K562 (cell line): ENCODE results near the gene ZNF763.
"Not testable (repeated sequence)": the region's sequence is repeated elsewhere in the genome, so short reads cannot be mapped to it uniquely, and the experiment has no call there.

ENCODE experiments used
- ARHGAP35 ChIP-seq: fragments of 450-650 bp; IDR thresholded peaks from 2 replicates; pipeline ENCODE4 v1.6.1; 2018; ENCODE audit not compliant: partially characterized antibody
- BHLHE40 ChIP-seq: IDR thresholded peaks from 2 replicates; pipeline ENCODE4 v1.6.1; 2011; ENCODE audit warnings: low read length, improper control_type of control experiment
- COPS2 ChIP-seq: fragments of 450-650 bp; conservative IDR thresholded peaks from 2 replicates; pipeline ENCODE4 v1.6.1; 2016; ENCODE audit warnings: mild to moderate bottlenecking, moderate library complexity
- FOXK1 ChIP-seq: sonication (generic); formaldehyde crosslinking; IDR thresholded peaks from 2 replicates; pipeline ENCODE4 v1.8.0; 2022; ENCODE audit warnings: missing genetic modification reagents, mild to moderate bottlenecking, borderline replicate concordance
- KDM5B ChIP-seq: fragments of 200-600 bp; sonication (generic); IDR thresholded peaks from 2 replicates; pipeline ENCODE4 v1.6.1; 2012; ENCODE audit warnings: low read depth, mild to moderate bottlenecking, moderate library complexity, low read length, control low read depth, inconsistent platforms; ENCODE audit not compliant: insufficient replicate concordance
- POLR3A ChIP-seq: IDR thresholded peaks from 2 replicates; pipeline ENCODE4 v1.6.1; 2011; ENCODE audit warnings: borderline replicate concordance, mild to moderate bottlenecking, moderate library complexity; ENCODE audit not compliant: insufficient read length, insufficient read depth; ENCODE audit errors: extremely low read depth
- PTRF ChIP-seq: fragments of 450-650 bp; IDR thresholded peaks from 2 replicates; pipeline ENCODE4 v1.6.1; 2016; ENCODE audit warnings: mild to moderate bottlenecking, missing genetic modification characterization, missing compliant biosample characterization
- ZBTB7A ChIP-seq: IDR thresholded peaks from 2 replicates; pipeline ENCODE4 v1.6.1; 2011; ENCODE audit warnings: low read depth, mild to moderate bottlenecking, low read length, moderate library complexity, borderline replicate concordance; ENCODE audit not compliant: control insufficient read depth

DNA sequence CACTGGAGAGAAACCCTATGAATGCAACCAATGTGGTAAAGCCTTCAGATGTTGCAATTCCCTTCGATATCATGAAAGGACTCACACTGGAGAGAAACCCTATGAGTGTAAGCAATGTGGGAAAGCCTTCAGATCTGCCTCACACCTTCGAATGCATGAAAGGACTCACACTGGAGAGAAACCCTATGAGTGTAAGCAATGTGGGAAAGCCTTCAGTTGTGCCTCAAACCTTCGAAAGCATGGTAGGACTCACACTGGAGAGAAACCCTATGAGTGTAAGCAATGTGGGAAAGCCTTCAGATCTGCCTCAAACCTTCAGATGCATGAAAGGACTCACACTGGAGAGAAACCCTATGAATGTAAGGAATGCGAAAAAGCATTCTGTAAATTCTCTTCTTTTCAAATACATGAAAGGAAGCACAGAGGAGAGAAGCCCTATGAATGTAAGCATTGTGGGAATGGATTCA lies 15.2 kb upstream of the ZNF763 start:
- TF ChIP-seq FOXK1 (CRISPR knock-in tag); BHLHE40; KDM5B; POLR3A; COPS2; ARHGAP35; ZBTB7A; PTRF (tag): not testable (repeated sequence)
